ENCODE results near the gene LPO.

GRCh38 chr17:58210922-58211321 lies 27.5 kb upstream of the LPO start:
- no peak for TF ChIP-seq EP300 (IDR thresholded peaks at IDR 0.05; ENCODE audit: borderline replicate concordance in 1 of 2, control insufficient read depth in 1 of 2, low read depth in 2 of 2, low read length in 2 of 2)
- TF ChIP-seq, protein P1, sequence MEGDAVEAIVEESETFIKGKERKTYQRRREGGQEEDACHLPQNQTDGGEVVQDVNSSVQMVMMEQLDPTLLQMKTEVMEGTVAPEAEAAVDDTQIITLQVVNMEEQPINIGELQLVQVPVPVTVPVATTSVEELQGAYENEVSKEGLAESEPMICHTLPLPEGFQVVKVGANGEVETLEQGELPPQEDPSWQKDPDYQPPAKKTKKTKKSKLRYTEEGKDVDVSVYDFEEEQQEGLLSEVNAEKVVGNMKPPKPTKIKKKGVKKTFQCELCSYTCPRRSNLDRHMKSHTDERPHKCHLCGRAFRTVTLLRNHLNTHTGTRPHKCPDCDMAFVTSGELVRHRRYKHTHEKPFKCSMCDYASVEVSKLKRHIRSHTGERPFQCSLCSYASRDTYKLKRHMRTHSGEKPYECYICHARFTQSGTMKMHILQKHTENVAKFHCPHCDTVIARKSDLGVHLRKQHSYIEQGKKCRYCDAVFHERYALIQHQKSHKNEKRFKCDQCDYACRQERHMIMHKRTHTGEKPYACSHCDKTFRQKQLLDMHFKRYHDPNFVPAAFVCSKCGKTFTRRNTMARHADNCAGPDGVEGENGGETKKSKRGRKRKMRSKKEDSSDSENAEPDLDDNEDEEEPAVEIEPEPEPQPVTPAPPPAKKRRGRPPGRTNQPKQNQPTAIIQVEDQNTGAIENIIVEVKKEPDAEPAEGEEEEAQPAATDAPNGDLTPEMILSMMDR (IDR thresholded peaks at IDR 0.05 in 2 of 3, conservative IDR thresholded peaks at IDR 0.05 in 1 of 3; ENCODE audit: control insufficient read depth in 2 of 3, extremely low read depth in 1 of 3, insufficient read depth in 1 of 3, low read depth in 3 of 3, low read length in 3 of 3): peak; percentile 28 to 45 (median 44); a peak in 4 of 6 replicates
- TF ChIP-seq SRF (IDR thresholded peaks at IDR 0.05; ENCODE audit: low read depth in 2 of 2, low read length in 2 of 2): no peak

All from GM12878 (cell line).